Gastrocnemius medialis (tissue), 4 donors: ENCODE results near the gene MANEAL. TPM values are rescaled to one million over a fixed set of nuclear protein-coding genes. Genes with fewer than 3 reads are reported as not detected.

Source experiments
- ATAC-seq, 2 donors: fragments of 150-250 bp; one replicate each; pipeline ENCODE4 v1.9.1; 2016
- DNase-seq, 2 donors: peaks; one replicate each; pipeline ENCODE4 v3.0.0-alpha.2; 2019
- H3K27ac ChIP-seq, 4 donors: fragments of 200-600 bp; sonication (generic); 1 replicate in 1 of 4; 2 replicates in 3 of 4; pipeline ENCODE4 v1.5.1; 2016 to 2018; ENCODE audit warnings: mild to moderate bottlenecking in 2 of 4, moderate library complexity in 1 of 4
- H3K27me3 ChIP-seq, 3 donors: fragments of 200-600 bp; sonication (generic) in 2 of 3; 1 replicate in 1 of 3; 2 replicates in 2 of 3; pipeline versions ENCODE4 v1.5.1 to v1.6.0; 2016 to 2019; ENCODE audit warnings: mild to moderate bottlenecking in 1 of 3, moderate library complexity in 1 of 3
- H3K36me3 ChIP-seq, 2 donors: fragments of 200-600 bp; sonication (generic) in 1 of 2; one replicate each; pipeline ENCODE4 v1.5.1; 2017 to 2018
- H3K4me1 ChIP-seq, 2 donors: fragments of 200-600 bp; sonication (generic) in 1 of 2; one replicate each; pipeline ENCODE4 v1.5.1; 2016 to 2017; ENCODE audit warnings: mild to moderate bottlenecking in 2 of 2
- H3K4me3 ChIP-seq, 4 donors: fragments of 200-600 bp; sonication (generic) in 3 of 4; 1 replicate in 1 of 4; 2 replicates in 3 of 4; pipeline ENCODE4 v1.5.1; 2016 to 2019; ENCODE audit warnings: mild to moderate bottlenecking in 2 of 4
- H3K9me3 ChIP-seq, 3 donors: fragments of 200-600 bp; sonication (generic) in 2 of 3; 1 replicate in 1 of 3; 2 replicates in 2 of 3; pipeline ENCODE4 v1.5.1; 2016 to 2019
- POLR2A ChIP-seq, 2 donors: fragments of 450-650 bp; IDR thresholded peaks; one replicate each; pipeline ENCODE4 v1.6.1; 2017; ENCODE audit warnings: antibody characterized with exemption in 2 of 2, mild to moderate bottlenecking in 2 of 2, moderate library complexity in 2 of 2
- in situ Hi-C, 4 donors: fragments of 200-750 bp; cut with MboI; loops; one replicate each; pipeline versions ENCODE4 v1.15.0 to v1.8.0; 2017; ENCODE audit warnings: low sequenced_read_pairs in 4 of 4
- intact Hi-C: fragments of 100-400 bp; cut with DNase I; formaldehyde crosslinking; loops from one replicate; pipeline ENCODE4 v1.15.1; 2023; ENCODE audit warnings: low total_unique reads
- total RNA-seq, 4 donors: library from RNA; depleted of rRNA; stranded (reverse); fragments of >200 nt; gene quantifications; one replicate each; pipeline versions ENCODE4 v1.1.0 to v1.2.3, GENCODE V29; 2016
- TF ChIP-seq, protein P1 (sequence below), 5 experiments: fragments of 450-650 bp in 3 of 5; fragments of 200-600 bp in 2 of 5; sonication (generic) in 2 of 5; IDR thresholded peaks in 4 of 5; conservative IDR thresholded peaks in 1 of 5; 1 replicate in 4 of 5; 2 replicates in 1 of 5; pipeline ENCODE4 v1.5.1; 2016 to 2019; ENCODE audit warnings: antibody characterized with exemption in 5 of 5, mild to moderate bottlenecking in 3 of 5, moderate library complexity in 3 of 5

The MANEAL gene
- total RNA-seq, 4 donors from 2014 or later, result 2.3 to 9.9 (median 4.0) TPM

DNA sequence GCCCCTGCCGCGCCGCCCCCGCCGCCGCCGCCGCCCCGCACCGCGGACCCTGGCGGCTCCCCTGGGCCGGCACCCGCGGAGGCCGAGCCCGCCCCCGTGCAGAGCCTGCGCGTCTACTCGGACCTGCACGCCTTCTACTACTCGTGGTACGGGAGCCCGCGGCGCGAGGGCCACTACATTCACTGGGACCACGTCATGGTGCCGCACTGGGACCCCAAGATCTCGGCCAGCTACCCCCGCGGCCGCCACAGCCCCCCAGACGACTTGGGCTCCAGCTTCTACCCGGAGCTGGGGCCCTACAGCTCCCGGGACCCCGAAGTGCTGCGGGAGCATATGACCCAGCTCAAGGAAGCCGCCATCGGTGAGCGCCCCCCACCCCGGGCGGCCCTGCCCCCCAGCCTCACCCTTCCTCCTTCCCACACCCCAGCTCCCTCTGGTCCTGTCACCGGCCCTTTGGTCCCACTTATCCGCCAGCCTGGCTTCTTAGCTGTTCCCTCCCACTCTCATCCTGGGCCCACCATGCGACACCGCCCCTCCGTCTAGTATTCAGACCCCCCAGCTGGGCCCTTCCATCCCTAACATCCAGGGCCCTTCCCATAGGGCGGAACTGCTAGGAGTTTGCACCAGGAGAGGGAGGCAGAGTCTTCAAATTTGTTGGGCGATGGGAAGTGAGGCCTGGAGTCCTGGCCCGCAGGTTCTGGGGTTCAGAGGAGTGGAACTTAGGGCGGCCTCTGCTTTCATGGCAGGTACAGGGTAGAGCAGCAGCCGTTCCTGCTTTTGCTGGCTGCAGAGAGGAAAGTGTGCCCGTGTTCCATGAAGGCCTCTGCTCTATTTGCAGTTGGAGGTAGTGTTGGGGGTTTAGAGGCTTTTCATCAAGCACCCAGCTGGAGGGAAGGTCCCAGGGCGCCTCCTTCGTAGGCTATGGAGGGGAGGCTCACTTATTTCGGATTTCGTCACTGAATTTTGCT is 1.0 kb downstream of the MANEAL start:
- Histone ChIP-seq H3K9me3 (no peaks in the 10 kb centered on the region), H3K4me3 (peak overlapping the region; percentile 34 to 56 (median 56)), H3K27ac (no peak overlapping the region), H3K36me3 (peaks cover 0 to 5% of the 10 kb centered on the region in 2 donors), H3K27me3 (no peaks in the 10 kb centered on the region), H3K4me1 (peaks cover 9 to 13% of the 10 kb centered on the region in 2 donors)
- intact Hi-C loops, result no loop called here
- DNase-seq (no peak), ATAC-seq (peak; percentile 18 to 26)
- TF ChIP-seq POLR2A (IDR thresholded peaks at IDR 0.05), result no peak
- TF ChIP-seq, protein P1, sequence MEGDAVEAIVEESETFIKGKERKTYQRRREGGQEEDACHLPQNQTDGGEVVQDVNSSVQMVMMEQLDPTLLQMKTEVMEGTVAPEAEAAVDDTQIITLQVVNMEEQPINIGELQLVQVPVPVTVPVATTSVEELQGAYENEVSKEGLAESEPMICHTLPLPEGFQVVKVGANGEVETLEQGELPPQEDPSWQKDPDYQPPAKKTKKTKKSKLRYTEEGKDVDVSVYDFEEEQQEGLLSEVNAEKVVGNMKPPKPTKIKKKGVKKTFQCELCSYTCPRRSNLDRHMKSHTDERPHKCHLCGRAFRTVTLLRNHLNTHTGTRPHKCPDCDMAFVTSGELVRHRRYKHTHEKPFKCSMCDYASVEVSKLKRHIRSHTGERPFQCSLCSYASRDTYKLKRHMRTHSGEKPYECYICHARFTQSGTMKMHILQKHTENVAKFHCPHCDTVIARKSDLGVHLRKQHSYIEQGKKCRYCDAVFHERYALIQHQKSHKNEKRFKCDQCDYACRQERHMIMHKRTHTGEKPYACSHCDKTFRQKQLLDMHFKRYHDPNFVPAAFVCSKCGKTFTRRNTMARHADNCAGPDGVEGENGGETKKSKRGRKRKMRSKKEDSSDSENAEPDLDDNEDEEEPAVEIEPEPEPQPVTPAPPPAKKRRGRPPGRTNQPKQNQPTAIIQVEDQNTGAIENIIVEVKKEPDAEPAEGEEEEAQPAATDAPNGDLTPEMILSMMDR (IDR thresholded peaks at IDR 0.05 in 4 of 5, conservative IDR thresholded peaks at IDR 0.05 in 1 of 5), result no peak
- in situ Hi-C loops, result no loop called here

DNA sequence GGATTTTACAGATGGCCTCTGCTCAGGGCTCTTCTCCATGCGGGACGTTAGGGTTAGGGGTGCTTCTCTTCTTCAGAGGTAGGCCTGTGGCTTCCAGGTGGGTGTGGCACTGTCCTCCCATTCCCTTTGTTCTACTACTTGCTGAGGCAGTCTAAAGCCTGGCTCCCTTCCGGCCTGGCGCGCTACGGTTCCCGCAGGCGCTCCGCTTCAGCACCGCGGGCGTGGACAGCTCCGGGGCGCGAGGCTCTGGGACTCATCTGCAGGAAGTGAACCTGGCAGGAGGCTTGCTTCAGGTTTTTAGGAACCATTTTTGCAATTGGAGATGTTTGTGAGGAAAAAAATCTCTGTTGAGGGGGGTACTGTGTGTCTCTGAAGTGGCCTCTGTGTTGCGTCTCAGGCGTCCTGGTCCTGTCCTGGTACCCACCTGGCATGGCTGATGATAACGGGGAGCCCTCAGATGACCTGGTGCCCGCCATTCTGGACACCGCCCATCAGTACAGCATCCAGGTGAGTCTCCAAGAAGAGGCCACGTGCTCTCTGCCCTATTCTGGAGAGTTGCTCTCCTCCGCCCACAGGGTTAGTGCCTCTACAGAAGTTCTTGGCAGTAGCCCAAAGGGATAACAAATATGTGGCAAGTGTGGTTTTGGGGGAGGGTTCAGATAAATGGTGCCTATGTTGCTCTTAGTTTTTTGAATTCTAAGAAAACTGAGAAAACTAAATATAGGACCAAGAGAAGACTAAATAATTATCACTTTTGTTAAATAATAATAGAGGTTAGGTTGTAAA is 1.9 kb downstream of the MANEAL start:
- intact Hi-C loops, result no loop called here
- in situ Hi-C loops, result no loop called here
- no peak for ATAC-seq

DNA sequence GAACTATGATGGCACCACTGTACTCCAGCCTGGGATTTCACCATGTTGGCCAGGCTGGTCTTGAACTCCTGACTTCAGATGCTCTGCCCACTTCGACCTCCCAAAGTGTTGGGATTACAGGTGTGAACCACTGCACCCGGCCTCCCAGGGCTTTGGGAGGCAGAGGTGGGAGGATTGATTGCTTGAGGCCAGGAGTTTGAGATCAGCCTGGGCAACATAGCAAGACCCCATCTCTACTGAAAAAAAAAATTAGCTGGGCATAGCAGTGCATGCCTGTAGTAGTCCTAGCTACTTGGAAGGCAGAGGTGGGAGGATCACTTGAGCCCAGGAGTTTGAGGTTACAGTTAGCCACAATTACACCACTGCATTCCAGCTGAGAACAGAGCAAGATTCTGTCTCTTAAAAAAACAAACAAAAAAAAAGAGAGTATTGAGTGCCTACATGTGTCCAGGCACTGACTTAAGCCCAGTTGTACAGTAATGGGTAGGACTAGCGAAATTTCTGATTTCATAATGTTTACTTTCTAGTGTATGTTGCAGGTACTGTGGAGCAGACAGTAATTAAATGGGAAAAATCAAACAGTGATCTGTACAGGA is 4.2 kb downstream of the MANEAL start:
- DNase-seq (no peak), ATAC-seq (no peak)
- TF ChIP-seq, protein P1 (IDR thresholded peaks at IDR 0.05 in 4 of 5, conservative IDR thresholded peaks at IDR 0.05 in 1 of 5), result no peak
- TF ChIP-seq POLR2A (IDR thresholded peaks at IDR 0.05), result no peak
- H3K27ac ChIP-seq, result no peak overlapping the region
- H3K27me3 ChIP-seq, result no peaks in the 10 kb centered on the region
- in situ Hi-C loops, result no loop called here
- intact Hi-C loops, result no loop called here
- no peaks in the 10 kb centered on the region for H3K9me3 ChIP-seq
- no peak overlapping the region for H3K4me3 ChIP-seq
- peaks cover 9 to 13% of the 10 kb centered on the region in 2 donors for H3K4me1 ChIP-seq
- H3K36me3 ChIP-seq, result peaks cover 0 to 29% of the 10 kb centered on the region in 2 donors

More for the DNA sequence above, 1.9 kb downstream of the MANEAL start:
- no peak for DNase-seq
- no peaks in the 10 kb centered on the region for H3K9me3 ChIP-seq
- H3K27ac ChIP-seq, result no peak overlapping the region
- H3K4me3 ChIP-seq, result peak overlapping the region in 2 of 4 donors; percentile 34 to 55
- H3K36me3 ChIP-seq, result peaks cover 0 to 14% of the 10 kb centered on the region in 2 donors
- TF ChIP-seq, protein P1 (IDR thresholded peaks at IDR 0.05 in 4 of 5, conservative IDR thresholded peaks at IDR 0.05 in 1 of 5), result no peak
- no peak for TF ChIP-seq POLR2A (IDR thresholded peaks at IDR 0.05)
- peaks cover 9 to 13% of the 10 kb centered on the region in 2 donors for H3K4me1 ChIP-seq
- no peaks in the 10 kb centered on the region for H3K27me3 ChIP-seq

DNA sequence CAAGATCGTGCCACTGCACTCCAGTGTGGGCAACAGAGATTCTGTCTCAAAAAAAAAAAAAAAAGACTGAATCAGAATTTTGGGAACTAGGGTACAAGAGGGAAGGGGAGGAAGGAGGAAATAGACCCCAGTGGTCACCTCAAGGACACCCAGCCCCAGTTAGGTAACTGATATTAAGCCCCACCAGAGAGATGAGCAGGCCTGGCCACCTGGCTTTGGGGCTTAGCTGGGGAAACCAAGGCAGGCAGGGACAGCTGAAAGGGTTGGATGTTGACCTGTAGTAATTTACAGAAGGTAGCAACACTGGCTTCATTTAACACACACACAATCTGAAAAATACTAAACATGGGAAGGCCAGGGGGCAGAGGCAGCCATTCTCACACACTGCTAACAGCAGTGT is 8.8 kb downstream of the MANEAL start:
- Histone ChIP-seq H3K27me3 (no peaks in the 10 kb centered on the region), H3K27ac (no peak overlapping the region), H3K36me3 (peaks cover 0 to 68% of the 10 kb centered on the region in 2 donors), H3K9me3 (no peaks in the 10 kb centered on the region), H3K4me3 (no peak overlapping the region), H3K4me1 (peaks cover 10% of the 10 kb centered on the region in 2 donors)
- intact Hi-C loops, result no loop called here
- ATAC-seq, result no peak
- DNase-seq, result no peak
- in situ Hi-C loops, result loop anchor here in 1 of 4 donors (10.0 kb wide), 1 partner anchor 62 kb away; no protein-coding TSS in a partner anchor
- TF ChIP-seq POLR2A (IDR thresholded peaks at IDR 0.05), result no peak
- TF ChIP-seq, protein P1 (IDR thresholded peaks at IDR 0.05 in 4 of 5, conservative IDR thresholded peaks at IDR 0.05 in 1 of 5), result no peak
